Measurements from ENCODE around the gene ACACA. TPM values are rescaled to one million over a fixed set of nuclear protein-coding genes. Genes with fewer than 3 reads are reported as not detected.

ACACA gene
- total RNA-seq, 1 donor from 2014 or later = 101 TPM

DNA sequence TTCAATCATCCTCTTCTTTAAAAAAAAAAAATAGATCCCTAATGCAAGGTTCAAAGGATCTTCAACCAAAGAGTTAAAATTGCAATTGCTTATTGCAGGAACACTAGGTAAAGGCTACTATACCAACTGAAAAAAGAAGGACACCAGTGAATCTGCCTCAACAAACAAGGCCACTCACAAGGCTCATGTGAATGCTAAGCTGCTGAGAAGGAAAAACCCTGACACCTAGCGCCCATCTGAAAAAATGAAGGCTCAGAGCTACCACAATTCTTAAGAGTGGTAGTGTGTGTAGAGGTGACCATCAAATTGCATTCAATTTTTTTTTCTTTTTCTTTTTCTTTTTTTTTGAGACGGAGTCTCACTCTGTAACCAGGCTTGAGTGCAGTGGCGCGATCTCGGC lies 232.4 kb downstream of the ACACA start:
- Mint-ChIP-seq H3K4me3 (no peak overlapping the region), H3K9me3 (no peaks in the 10 kb centered on the region), H3K27me3 (no peaks in the 10 kb centered on the region), H3K4me1 (ENCODE audit: unreplicated experiment) (peaks cover 4% of the 10 kb centered on the region), H3K36me3 (peaks cover 7% of the 10 kb centered on the region), H3K27ac (no peak overlapping the region)
- TF ChIP-seq, protein P1, sequence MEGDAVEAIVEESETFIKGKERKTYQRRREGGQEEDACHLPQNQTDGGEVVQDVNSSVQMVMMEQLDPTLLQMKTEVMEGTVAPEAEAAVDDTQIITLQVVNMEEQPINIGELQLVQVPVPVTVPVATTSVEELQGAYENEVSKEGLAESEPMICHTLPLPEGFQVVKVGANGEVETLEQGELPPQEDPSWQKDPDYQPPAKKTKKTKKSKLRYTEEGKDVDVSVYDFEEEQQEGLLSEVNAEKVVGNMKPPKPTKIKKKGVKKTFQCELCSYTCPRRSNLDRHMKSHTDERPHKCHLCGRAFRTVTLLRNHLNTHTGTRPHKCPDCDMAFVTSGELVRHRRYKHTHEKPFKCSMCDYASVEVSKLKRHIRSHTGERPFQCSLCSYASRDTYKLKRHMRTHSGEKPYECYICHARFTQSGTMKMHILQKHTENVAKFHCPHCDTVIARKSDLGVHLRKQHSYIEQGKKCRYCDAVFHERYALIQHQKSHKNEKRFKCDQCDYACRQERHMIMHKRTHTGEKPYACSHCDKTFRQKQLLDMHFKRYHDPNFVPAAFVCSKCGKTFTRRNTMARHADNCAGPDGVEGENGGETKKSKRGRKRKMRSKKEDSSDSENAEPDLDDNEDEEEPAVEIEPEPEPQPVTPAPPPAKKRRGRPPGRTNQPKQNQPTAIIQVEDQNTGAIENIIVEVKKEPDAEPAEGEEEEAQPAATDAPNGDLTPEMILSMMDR (conservative IDR thresholded peaks at IDR 0.05) = peak; percentile 68
- DNase-seq (ENCODE audit: extremely low spot score, unreplicated experiment) = no peak

DNA sequence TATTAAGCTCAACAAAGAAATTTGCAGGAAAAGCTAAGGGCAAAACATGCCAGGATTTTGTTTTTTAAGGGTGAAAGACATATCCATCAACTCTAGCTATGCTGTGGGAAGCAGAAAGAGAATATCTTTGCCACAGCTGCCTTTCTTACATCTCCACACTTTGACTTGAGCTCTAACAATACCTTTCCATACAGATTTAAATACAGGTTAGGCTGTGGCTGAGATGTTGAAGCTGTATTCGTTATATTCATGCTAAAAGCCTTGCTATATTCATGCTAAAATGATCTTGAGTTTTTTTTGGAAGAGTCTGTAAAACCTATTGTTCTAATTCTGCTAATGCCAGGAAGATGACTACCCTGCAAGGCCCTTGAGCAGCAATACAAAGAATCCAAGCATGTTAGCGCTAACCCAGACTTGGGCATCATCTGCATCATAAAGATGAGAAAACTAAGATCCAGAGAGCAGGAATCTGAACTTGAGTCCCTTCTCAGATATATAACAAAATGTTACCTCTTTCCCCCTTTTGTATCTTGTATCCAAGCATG lies 235.7 kb downstream of the ACACA start:
- TF ChIP-seq, protein P1 (conservative IDR thresholded peaks at IDR 0.05) = no peak
- Mint-ChIP-seq H3K4me3 (no peak overlapping the region), H3K36me3 (peaks cover 7% of the 10 kb centered on the region), H3K4me1 (ENCODE audit: unreplicated experiment) (peaks cover 4% of the 10 kb centered on the region), H3K27ac (no peak overlapping the region), H3K27me3 (no peaks in the 10 kb centered on the region), H3K9me3 (no peaks in the 10 kb centered on the region)
- DNase-seq (ENCODE audit: extremely low spot score, unreplicated experiment) = no peak

DNA sequence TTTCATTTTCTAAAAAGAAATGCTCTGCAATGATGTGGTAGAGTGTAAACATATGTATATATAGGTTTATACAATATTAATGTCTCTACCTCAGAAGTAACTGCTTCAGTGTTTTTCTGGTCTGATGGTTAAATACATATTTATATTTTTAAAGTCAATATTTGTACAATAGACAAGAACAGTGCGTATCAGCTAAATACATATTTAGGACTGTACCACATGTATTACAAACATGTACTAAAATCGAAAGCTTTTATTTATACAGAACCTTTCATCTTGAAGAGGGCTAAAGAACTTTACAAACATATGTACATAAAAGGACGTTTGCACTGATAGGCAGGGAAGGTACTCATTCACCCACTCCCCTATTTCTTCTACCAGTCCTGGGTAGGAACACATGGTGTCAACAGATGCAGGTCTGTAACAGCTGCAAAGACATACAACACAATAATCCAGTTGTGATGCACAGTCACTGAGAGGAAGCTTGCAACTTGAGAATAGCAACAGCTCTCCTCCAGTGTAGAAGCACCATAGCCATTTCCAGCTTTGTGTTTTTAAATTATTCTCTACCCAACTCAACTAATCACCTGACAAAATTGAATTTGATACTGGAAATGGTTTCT lies 237.8 kb downstream of the ACACA start:
- peaks cover 4% of the 10 kb centered on the region for H3K36me3 Mint-ChIP-seq
- no peak overlapping the region for H3K4me3 Mint-ChIP-seq
- DNase-seq (ENCODE audit: extremely low spot score, unreplicated experiment) = no peak
- no peak overlapping the region for H3K27ac Mint-ChIP-seq
- no peaks in the 10 kb centered on the region for H3K9me3 Mint-ChIP-seq
- H3K4me1 Mint-ChIP-seq (ENCODE audit: unreplicated experiment) = no peaks in the 10 kb centered on the region
- TF ChIP-seq, protein P1 (conservative IDR thresholded peaks at IDR 0.05) = no peak
- H3K27me3 Mint-ChIP-seq = no peaks in the 10 kb centered on the region

GRCh38 chr17:37167756-37168155 lies 238.9 kb downstream of the ACACA start:
- no peak for DNase-seq (ENCODE audit: extremely low spot score, unreplicated experiment)
- no peaks in the 10 kb centered on the region for H3K9me3 Mint-ChIP-seq
- no peak overlapping the region for H3K4me3 Mint-ChIP-seq
- H3K27me3 Mint-ChIP-seq = no peaks in the 10 kb centered on the region
- no peaks in the 10 kb centered on the region for H3K4me1 Mint-ChIP-seq (ENCODE audit: unreplicated experiment)
- TF ChIP-seq, protein P1 (conservative IDR thresholded peaks at IDR 0.05) = no peak
- H3K36me3 Mint-ChIP-seq = peaks cover 13% of the 10 kb centered on the region
- H3K27ac Mint-ChIP-seq = no peak overlapping the region

- DNase-seq (ENCODE audit: extremely low spot score, unreplicated experiment) = no peak
- no peaks in the 10 kb centered on the region for H3K4me1 Mint-ChIP-seq (ENCODE audit: unreplicated experiment)
- no peak overlapping the region for H3K27ac Mint-ChIP-seq
- TF ChIP-seq, protein P1 (conservative IDR thresholded peaks at IDR 0.05) = no peak
- no peaks in the 10 kb centered on the region for H3K9me3 Mint-ChIP-seq
- H3K36me3 Mint-ChIP-seq = peaks cover 30% of the 10 kb centered on the region
- H3K4me3 Mint-ChIP-seq = no peak overlapping the region
- H3K27me3 Mint-ChIP-seq = no peaks in the 10 kb centered on the region
Observed at GRCh38 chr17:37164057-37164456, 242.6 kb downstream of the ACACA start.
